ENCODE measurements around the gene PARD6G. TPM values are rescaled to one million over a fixed set of nuclear protein-coding genes. Genes with fewer than 3 reads are reported as not detected.

The PARD6G gene
- total and polyA plus RNA-seq, 9 of the 15 experiments (the other 6 are each of a cell fraction or from before 2014, with no cell fraction given) = 0.03 to 1.2 (median 0.26) TPM

DNA sequence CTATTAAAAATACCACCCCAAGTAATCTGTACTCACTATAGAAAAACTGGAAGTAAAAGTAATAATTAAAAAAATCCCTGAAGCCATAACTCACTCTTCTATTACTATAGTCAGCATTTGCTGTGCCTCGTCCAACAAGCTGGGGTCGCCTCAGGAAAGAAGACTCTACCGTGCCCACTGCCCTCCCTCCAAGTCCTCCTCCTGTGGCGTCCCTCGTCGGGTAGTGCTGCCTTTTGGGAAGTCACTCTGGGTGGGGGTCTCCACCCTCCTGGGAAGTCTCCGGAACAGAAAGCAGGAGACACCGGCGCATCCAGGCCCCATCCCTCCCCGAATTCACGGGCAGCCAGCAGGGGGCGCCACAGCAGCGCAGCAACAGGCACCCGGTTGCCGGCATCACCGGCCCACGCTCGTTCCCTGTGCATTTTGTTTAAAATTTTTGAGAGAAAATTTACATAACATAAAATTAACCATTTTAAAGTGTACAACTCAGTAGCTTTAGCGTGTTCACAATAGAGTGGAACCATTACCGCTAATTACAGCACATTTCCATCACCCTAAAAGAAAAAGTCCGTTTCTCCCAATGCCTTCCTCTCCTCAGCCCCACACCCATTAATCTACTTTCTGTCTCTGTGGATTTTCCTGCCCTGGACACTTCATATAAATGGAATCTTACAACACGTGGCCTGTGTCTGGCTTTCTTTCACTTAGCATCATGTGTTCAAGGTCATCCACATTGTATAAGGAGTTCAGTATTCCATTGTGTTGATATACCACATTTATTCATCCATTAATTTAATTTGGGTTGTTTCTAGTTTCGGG, 76.1 kb downstream of the PARD6G start (continued):
- TF ChIP-seq, protein P1, sequence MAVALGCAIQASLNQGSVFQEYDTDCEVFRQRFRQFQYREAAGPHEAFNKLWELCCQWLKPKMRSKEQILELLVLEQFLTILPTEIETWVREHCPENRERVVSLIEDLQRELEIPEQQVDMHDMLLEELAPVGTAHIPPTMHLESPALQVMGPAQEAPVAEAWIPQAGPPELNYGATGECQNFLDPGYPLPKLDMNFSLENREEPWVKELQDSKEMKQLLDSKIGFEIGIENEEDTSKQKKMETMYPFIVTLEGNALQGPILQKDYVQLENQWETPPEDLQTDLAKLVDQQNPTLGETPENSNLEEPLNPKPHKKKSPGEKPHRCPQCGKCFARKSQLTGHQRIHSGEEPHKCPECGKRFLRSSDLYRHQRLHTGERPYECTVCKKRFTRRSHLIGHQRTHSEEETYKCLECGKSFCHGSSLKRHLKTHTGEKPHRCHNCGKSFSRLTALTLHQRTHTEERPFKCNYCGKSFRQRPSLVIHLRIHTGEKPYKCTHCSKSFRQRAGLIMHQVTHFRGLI (CRISPR knock-in tag; IDR thresholded peaks at IDR 0.05) = no peak
- TF ChIP-seq RUNX1 (IDR thresholded peaks at IDR 0.05; ENCODE audit: low read depth) (no peak), ZNF239 (CRISPR knock-in tag; IDR thresholded peaks at IDR 0.05) (no peak), HLTF (IDR thresholded peaks at IDR 0.05) (no peak), ZNF3 (CRISPR knock-in tag; IDR thresholded peaks at IDR 0.05) (no peak), HDAC8 (tag; IDR thresholded peaks at IDR 0.05) (no peak), MEIS2 (IDR thresholded peaks at IDR 0.05; ENCODE audit: partially characterized antibody) (no peak), POLR2A (conservative IDR thresholded peaks at IDR 0.05) (no peak), SMC3 (conservative IDR thresholded peaks at IDR 0.05; ENCODE audit: insufficient read depth, low read depth, low read length) (peak; percentile 20; the same call in 1 of the 2 replicates), GTF2E2 (tag; IDR thresholded peaks at IDR 0.05) (no peak)
- TF ChIP-seq, protein P2, sequence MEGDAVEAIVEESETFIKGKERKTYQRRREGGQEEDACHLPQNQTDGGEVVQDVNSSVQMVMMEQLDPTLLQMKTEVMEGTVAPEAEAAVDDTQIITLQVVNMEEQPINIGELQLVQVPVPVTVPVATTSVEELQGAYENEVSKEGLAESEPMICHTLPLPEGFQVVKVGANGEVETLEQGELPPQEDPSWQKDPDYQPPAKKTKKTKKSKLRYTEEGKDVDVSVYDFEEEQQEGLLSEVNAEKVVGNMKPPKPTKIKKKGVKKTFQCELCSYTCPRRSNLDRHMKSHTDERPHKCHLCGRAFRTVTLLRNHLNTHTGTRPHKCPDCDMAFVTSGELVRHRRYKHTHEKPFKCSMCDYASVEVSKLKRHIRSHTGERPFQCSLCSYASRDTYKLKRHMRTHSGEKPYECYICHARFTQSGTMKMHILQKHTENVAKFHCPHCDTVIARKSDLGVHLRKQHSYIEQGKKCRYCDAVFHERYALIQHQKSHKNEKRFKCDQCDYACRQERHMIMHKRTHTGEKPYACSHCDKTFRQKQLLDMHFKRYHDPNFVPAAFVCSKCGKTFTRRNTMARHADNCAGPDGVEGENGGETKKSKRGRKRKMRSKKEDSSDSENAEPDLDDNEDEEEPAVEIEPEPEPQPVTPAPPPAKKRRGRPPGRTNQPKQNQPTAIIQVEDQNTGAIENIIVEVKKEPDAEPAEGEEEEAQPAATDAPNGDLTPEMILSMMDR (IDR thresholded peaks at IDR 0.05 in 2 of 3, conservative IDR thresholded peaks at IDR 0.05 in 1 of 3; ENCODE audit: insufficient read depth in 2 of 3, low read depth in 1 of 3, low read length in 3 of 3) = peak; percentile 56 to 80 (median 70)
- TF ChIP-seq, protein P3, sequence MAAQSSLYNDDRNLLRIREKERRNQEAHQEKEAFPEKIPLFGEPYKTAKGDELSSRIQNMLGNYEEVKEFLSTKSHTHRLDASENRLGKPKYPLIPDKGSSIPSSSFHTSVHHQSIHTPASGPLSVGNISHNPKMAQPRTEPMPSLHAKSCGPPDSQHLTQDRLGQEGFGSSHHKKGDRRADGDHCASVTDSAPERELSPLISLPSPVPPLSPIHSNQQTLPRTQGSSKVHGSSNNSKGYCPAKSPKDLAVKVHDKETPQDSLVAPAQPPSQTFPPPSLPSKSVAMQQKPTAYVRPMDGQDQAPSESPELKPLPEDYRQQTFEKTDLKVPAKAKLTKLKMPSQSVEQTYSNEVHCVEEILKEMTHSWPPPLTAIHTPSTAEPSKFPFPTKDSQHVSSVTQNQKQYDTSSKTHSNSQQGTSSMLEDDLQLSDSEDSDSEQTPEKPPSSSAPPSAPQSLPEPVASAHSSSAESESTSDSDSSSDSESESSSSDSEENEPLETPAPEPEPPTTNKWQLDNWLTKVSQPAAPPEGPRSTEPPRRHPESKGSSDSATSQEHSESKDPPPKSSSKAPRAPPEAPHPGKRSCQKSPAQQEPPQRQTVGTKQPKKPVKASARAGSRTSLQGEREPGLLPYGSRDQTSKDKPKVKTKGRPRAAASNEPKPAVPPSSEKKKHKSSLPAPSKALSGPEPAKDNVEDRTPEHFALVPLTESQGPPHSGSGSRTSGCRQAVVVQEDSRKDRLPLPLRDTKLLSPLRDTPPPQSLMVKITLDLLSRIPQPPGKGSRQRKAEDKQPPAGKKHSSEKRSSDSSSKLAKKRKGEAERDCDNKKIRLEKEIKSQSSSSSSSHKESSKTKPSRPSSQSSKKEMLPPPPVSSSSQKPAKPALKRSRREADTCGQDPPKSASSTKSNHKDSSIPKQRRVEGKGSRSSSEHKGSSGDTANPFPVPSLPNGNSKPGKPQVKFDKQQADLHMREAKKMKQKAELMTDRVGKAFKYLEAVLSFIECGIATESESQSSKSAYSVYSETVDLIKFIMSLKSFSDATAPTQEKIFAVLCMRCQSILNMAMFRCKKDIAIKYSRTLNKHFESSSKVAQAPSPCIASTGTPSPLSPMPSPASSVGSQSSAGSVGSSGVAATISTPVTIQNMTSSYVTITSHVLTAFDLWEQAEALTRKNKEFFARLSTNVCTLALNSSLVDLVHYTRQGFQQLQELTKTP (IDR thresholded peaks at IDR 0.05; ENCODE audit: low read depth in 1 of 2, partially characterized antibody in 2 of 2) = no peak
